Measurements from ENCODE around the gene ZNF197. TPM values are rescaled to one million over a fixed set of nuclear protein-coding genes. Genes with fewer than 3 reads are reported as not detected.

ZNF197 gene
- total and polyA plus RNA-seq, 7 donors = 4.4 to 30.8 (median 19.1) TPM

DNA sequence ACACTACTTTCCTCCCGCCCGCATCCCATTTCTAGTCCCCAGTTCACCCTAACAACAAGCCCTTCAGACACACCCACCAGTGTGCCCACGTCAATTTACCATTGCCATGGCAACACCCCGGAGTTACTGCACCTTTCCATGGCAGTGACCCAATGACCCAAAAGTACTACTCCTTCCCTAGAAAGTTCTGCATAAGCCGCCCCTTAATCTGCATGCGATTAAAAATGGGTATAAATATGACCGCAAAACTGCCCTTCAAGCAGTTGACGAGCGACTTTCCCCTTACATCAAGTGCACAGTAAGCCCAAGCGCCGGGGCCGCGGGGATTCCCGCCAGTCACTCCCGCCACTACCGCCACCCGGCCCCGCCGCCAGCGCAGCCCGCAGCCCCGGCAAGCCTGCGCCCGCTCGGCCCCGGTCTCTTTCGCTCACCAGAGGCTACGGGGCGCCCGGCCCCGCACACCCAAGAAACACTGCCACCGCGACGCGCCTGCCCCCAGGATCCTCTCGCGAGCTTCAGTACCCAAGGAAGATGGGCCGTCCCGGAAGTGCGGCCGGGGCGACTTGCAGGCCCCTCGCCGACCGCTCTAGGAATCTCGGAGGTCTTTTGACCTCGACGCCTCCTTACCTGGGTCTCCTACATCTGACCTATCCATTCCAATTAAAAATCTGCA lies 60.4 kb downstream of the ZNF197 start:
- Histone ChIP-seq H3K27ac (peak overlapping the region; percentile 70 to 76 (median 72)), H3K9me3 (peaks cover 0 to 9% (median 0%) of the 10 kb centered on the region in 4 donors), H3K27me3 (peaks cover 0 to 5% (median 0%) of the 10 kb centered on the region in 3 donors), H3K4me1 (peaks cover 0 to 13% (median 8%) of the 10 kb centered on the region in 4 donors), H3K36me3 (no peaks in the 10 kb centered on the region), H3K4me3 (peak overlapping the region; percentile 74 to 85 (median 78))
- peak; percentile 84 for DNase-seq
- no peak for TF ChIP-seq POLR2A (IDR thresholded peaks at IDR 0.05)
- peak in 2 of 4 donors; percentile 9 to 26 for TF ChIP-seq POLR2AphosphoS5 (IDR thresholded peaks at IDR 0.05)
- WGBS, 2 donors = 2 to 3% methylated on average over 48 of the region's 48 CpGs
- intact Hi-C loops (cut with DNase I) = loop anchor here (2.0 kb wide), 1 partner anchor 60 kb away; the partner anchor contains the start of gene ZNF197

DNA sequence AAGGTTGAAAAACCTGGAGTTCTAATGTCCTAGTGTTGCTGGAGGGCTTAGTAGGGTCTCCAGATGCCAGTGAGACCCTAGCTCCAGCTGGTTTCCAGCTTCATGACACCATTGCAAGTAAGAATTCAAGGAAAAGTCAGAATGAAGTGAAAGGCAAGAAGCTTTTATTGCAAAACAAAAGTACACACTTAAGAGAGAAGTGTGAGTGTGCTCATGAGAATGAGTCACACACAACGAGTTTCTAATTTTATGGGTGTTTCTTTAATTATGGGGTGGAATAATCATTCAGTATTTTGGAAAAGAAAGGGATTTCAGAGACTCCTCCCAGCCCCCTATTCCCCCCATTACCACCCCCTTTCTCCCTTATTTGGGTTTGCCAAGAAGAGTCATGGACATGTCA lies 63.1 kb downstream of the ZNF197 start:
- WGBS, 2 donors = 25 to 50% methylated on average over 1 of the region's 1 CpG
- peaks cover 0 to 13% (median 8%) of the 10 kb centered on the region in 4 donors for H3K4me1 ChIP-seq
- peaks cover 0 to 15% (median 0%) of the 10 kb centered on the region in 3 donors for H3K27me3 ChIP-seq
- H3K27ac ChIP-seq = no peak overlapping the region
- H3K4me3 ChIP-seq = no peak overlapping the region
- intact Hi-C loops (cut with DNase I) = no loop called here
- H3K9me3 ChIP-seq = peaks cover 0 to 2% (median 0%) of the 10 kb centered on the region in 4 donors
- TF ChIP-seq EP300 (IDR thresholded peaks at IDR 0.05) (no peak), POLR2A (IDR thresholded peaks at IDR 0.05) (no peak), POLR2AphosphoS5 (IDR thresholded peaks at IDR 0.05) (no peak)
- TF ChIP-seq, protein P1, sequence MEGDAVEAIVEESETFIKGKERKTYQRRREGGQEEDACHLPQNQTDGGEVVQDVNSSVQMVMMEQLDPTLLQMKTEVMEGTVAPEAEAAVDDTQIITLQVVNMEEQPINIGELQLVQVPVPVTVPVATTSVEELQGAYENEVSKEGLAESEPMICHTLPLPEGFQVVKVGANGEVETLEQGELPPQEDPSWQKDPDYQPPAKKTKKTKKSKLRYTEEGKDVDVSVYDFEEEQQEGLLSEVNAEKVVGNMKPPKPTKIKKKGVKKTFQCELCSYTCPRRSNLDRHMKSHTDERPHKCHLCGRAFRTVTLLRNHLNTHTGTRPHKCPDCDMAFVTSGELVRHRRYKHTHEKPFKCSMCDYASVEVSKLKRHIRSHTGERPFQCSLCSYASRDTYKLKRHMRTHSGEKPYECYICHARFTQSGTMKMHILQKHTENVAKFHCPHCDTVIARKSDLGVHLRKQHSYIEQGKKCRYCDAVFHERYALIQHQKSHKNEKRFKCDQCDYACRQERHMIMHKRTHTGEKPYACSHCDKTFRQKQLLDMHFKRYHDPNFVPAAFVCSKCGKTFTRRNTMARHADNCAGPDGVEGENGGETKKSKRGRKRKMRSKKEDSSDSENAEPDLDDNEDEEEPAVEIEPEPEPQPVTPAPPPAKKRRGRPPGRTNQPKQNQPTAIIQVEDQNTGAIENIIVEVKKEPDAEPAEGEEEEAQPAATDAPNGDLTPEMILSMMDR (IDR thresholded peaks at IDR 0.05) = no peak
- no peak for DNase-seq
- H3K36me3 ChIP-seq = no peaks in the 10 kb centered on the region

Other genes with a start within 250 kb of the ZNF197 start
- 10 to 100 TPM in 2 of 4 donors, 1 to 10 TPM in 2; 7.1 to 13.3 (median 10.6) TPM for gene ZNF445, start 147.4 kb upstream of the ZNF197 start, total RNA-seq
- 1 to 10 TPM; 1.2 to 6.5 (median 1.2) TPM for gene ZNF445, start 147.4 kb upstream of the ZNF197 start, polyA plus RNA-seq
- gene ZKSCAN7, start 69.8 kb upstream of the ZNF197 start, total RNA-seq = 1 to 10 TPM; 2.7 to 7.1 (median 5.5) TPM
- gene ZKSCAN7, start 69.8 kb upstream of the ZNF197 start, polyA plus RNA-seq = 1 to 10 TPM in 2 of 3 donors, under 1 TPM in 1; 0.60 to 2.5 (median 1.8) TPM
- gene ZNF660, start 40.1 kb upstream of the ZNF197 start, total RNA-seq = 1 to 10 TPM; 2.3 to 4.9 (median 3.3) TPM
- gene ZNF660, start 40.1 kb upstream of the ZNF197 start, polyA plus RNA-seq = under 1 TPM in 2 of 3 donors, not detected in 1; 0.60 to 0.73 TPM
- gene ZNF35, start 23.7 kb downstream of the ZNF197 start, total RNA-seq = 10 to 100 TPM; 12.1 to 15.3 (median 14.9) TPM
- 1 to 10 TPM; 3.0 to 4.4 (median 4.1) TPM for gene ZNF35, start 23.7 kb downstream of the ZNF197 start, polyA plus RNA-seq
- 1 to 10 TPM; 5.8 to 8.9 (median 7.7) TPM for gene ZNF502, start 87.6 kb downstream of the ZNF197 start, total RNA-seq
- 1 to 10 TPM in 2 of 3 donors, under 1 TPM in 1; 0.69 to 2.5 (median 1.8) TPM for gene ZNF502, start 87.6 kb downstream of the ZNF197 start, polyA plus RNA-seq
- gene ZNF501, start 104.6 kb downstream of the ZNF197 start, total RNA-seq = 10 to 100 TPM in 2 of 4 donors, 1 to 10 TPM in 2; 5.8 to 14.7 (median 10.4) TPM
- gene ZNF501, start 104.6 kb downstream of the ZNF197 start, polyA plus RNA-seq = 1 to 10 TPM in 2 of 3 donors, under 1 TPM in 1; 0.69 to 2.0 (median 1.2) TPM
- gene KIAA1143, start 136.6 kb downstream of the ZNF197 start, total RNA-seq = 10 to 100 TPM; 26.7 to 35.3 (median 30.8) TPM
- 10 to 100 TPM in 2 of 3 donors, 1 to 10 TPM in 1; 7.8 to 11.6 (median 10.2) TPM for gene KIAA1143, start 136.6 kb downstream of the ZNF197 start, polyA plus RNA-seq
- gene KIF15, start 136.8 kb downstream of the ZNF197 start, total RNA-seq = 1 to 10 TPM in 3 of 4 donors, under 1 TPM in 1; 0.66 to 3.0 (median 1.1) TPM
- gene KIF15, start 136.8 kb downstream of the ZNF197 start, polyA plus RNA-seq = 1 to 10 TPM in 2 of 3 donors, under 1 TPM in 1; 0.60 to 8.8 (median 1.8) TPM
- 10 to 100 TPM in 2 of 4 donors, 1 to 10 TPM in 2; 8.3 to 25.7 (median 10.4) TPM for gene TMEM42, start 236.9 kb downstream of the ZNF197 start, total RNA-seq
- gene TMEM42, start 236.9 kb downstream of the ZNF197 start, polyA plus RNA-seq = 10 to 100 TPM in 2 of 3 donors, 1 to 10 TPM in 1; 6.2 to 13.8 (median 10.2) TPM
- not detected for gene TGM4, start 249.6 kb downstream of the ZNF197 start, total RNA-seq
- gene TGM4, start 249.6 kb downstream of the ZNF197 start, polyA plus RNA-seq = not detected

Measured in sigmoid colon (tissue), 7 donors.